Measurements from ENCODE around the gene TCHP.
"Not testable (repeated sequence)": the region's sequence is repeated elsewhere in the genome, so short reads cannot be mapped to it uniquely, and the experiment has no call there.

The TCHP gene

DNA sequence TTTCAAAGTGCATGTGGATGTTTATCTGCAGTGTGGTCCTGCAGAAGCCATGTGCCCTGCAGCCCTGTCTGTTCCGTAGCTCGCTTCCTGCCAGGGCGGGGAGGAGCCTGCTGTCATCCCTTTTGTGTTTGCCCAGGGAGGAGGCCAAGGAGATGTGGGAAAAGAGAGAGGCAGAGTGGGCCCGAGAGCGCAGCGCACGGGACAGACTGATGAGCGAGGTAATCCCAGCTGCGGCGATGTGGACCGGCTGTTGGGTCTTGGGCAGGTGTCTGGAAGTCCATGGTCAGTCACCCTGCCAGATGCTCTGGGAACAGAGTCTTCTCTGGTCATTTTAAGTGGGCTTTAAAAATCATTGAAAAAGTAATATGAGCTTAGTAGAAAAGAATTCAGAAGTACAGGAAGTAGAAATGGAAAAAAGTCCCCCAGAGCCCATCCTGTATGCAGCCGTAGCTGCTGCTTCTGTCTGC lies 12.8 kb downstream of the TCHP start:
- DNase-seq: no peak

DNA sequence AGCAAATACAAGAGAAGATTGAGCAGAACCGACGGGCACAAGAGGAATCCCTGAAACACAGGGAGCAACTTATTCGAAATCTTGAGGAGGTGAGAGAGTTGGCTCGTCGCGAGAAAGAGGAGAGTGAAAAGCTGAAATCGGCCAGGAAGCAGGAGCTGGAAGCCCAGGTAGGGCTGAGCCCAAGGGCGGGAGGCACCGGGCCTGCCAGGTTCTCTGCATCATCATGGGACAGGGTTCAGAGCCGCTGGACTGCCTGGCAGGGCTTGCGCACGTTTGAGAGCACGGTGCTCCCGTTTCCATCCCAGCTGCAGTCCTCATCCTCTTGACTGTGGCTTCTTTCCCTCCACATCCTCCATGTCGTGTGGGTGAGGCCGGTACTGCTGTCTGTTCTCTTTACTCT lies 14.4 kb downstream of the TCHP start:
- DNase-seq: no peak

DNA sequence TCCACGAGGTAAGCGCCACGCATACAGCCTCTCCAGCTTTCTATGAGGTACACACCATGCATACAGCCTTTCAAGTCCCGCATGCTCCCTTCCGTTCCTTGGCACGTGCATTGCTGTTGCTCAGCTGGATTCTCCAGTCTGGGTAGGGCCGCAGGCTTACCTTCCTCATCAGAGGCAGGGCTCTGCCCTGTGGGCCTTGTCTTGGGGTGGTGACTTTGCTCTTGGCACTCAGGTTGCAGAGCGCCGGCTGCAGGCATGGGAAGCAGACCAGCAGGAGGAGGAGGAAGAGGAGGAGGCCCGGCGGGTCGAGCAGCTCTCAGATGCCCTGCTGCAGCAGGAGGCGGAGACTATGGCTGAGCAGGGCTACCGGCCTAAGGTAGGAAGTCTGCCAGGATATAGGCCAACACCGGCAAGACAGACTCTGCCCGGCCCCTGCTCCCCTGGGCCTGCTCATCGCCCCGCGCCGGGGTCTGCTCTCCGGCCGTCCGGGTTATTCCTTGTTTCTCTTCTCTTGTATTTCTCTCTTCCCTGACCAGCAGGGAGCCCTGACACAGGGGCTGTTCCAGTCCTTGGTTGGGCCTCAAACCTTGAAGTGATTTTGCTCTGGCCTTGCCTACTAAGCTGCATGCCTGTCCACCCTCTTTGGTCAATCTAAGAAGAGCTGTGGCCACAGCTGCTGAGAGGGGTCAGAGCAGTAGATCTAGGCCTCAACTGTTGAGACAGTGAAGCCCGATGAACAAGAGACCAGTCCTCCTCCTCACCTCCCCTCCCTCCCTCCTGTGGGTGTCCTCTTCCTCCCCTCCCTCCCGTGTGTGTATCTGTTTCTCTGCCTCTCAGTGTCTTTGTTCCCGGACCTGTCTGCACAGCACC lies 15.3 kb downstream of the TCHP start:
- DNase-seq: no peak

DNA sequence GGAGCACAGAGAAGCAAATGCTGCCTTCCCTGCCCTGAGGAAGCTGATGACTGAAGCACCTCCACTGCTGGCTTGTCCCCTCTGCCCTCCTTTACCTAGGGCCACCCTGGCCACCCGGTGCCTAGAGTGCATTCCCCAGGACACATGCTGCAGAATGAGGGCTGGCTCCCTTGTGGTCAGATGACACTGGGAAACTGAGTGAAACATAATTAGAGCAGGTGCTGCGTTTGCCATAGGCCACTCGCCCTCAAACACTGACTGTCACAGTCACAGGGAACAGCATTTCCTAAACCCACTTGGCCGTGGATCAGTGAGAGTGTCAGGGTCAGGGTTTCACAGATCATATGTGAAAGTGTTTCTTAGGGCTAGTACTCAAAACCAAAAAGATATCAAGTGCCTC lies 16.0 kb downstream of the TCHP start:
- DNase-seq: no peak

DNA sequence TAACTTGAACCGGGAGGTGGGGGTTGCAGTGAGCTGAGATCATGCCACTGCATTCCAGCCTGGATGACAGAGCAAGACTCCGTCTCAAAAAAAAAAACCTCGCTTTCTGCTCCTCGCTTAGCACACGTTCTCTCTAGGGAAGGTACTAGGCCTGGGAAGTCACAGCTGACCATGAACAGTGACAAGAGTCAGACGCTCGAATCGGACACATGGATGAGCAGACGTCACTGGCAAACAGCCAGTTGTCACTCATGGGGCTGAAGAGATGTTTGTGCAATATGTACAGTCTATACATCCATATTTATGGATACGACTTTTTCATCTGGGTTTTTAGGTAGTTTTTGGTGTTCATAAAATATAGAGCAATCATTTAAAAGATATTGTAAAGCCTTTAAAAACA lies 19.4 kb downstream of the TCHP start:
- no peak for DNase-seq

DNA sequence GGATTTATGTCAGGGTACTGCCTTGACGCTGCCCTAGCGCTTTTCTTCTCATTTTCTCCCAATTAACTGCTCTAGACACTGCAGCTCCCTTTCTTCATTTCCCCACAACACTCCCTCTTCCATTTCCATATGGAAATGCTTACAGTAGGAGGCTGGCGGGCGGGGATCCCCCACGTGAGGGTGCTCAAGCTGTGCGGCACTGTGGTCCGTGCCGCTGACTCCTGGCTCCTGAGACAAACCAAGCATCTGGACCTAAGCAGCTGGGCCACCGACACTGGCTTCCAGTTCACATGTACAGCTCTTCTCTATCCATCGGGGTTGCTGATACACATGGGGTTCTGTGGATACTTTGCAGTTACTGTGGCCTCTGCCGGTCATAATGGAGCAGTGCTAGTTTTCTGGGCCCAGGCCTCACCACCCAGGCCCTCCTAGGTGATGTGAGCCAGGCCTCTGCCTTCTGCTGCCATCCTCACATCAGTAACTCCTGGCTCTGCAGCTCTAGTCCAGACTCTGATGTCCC lies 20.2 kb downstream of the TCHP start:
- no peak for DNase-seq

DNA sequence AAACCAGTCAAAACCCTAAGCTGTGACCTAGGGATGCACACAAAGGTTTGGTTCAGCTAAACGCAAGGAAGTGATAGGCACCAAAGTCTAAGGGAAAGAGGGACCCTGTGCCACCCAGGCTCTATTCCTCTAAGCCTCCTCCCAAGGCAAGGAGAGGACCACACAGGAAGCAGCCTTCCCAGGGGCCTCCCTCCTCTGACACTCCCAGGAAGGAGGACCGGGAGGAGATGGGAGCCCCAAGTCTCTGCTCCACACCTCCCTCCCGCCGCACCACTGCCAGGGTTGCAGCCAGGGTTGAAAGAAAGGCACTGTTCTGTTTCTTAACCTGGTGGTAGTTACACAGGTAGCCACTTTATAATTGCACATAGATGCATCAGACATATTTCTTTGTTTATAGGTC lies 21.9 kb downstream of the TCHP start:
- no peak for DNase-seq

DNA sequence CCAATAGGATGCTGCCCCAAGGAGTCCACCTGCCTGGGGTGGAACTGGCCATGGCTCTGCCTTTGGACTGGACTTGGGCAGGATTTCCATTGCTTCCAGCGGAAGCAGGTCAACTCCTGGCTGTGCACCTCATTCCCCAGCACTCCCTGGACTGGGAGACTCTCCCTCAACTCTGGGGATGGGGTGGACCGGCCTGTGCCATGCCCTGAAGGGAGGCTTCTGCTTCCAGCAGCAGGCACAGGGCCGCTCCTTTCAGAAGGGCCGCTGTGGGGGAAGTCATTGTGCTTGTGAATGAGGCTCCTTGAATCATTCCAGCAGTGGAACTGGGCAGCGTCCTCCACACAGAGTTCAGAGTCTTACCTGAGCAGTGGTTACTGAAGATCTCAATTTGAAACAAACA lies 23.0 kb downstream of the TCHP start:
- DNase-seq: no peak

DNA sequence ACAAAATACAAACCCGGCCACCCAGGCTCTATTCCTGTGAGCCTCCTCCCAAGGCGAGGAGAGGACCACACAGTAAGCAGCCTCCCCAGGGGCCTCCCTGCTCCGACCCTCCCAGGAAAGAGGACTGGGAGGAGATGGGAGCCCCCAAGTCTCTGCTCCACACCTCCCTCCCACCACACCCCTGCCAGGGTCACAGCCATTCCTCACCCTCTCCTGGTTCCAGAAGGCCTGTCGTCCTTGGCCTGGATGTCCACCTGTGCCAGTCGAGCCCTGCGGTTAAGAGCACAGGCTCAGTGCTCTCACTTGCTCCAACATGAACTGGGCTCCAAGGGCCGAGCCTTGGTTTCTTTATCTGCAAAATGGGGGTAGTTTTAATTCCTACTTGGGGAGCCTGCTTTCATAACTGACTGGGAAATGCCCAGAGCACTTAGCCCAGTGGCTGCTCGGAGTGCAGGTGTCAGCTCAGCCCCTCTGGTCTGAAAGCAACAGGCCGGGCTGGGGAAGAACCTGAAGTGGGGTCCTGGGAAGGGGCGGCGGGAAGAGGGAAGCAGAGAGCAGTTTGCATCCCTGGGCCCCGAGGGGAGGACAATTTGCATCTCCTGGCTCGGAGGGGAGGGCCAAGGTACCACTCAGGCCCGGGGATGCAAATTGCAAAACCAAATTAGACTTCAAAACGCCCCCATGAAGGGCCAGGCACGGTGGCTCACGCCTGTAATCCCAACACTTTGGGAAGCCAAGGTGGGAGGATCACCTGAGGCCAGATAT lies 23.6 kb downstream of the TCHP start:
- DNase-seq: no peak

DNA sequence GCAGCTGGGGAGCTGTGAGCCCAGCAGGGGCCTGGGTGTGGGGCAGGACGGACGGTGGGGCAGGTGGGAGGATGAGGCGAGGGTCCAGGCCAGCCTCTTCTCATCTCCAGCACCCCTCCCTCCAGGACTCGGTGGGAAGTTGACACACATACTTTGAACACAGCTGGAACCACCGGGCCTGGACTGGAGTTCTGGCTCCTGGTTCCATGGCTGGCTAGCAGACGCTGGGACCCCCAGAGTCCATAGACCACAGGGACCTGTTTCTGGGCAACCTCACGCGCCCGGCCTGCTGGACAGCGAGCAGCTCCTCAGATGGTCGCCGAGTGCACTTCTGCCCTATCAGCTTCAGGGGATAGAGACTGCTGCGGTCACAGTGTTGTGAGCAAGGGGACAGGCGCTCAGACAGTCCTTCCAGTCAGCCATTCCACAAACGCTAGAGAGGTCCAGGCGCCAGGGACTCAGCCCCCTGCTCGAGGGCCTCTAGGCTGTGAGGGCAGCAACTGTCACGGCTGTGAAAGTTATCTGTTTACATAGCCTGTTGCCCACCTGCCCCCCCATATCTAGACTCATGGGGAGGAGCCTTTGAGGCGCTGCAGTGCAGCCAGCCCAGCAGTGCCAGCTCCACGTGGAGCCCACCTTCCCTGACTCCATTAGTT lies 25.2 kb downstream of the TCHP start:
- no peak for DNase-seq

DNA sequence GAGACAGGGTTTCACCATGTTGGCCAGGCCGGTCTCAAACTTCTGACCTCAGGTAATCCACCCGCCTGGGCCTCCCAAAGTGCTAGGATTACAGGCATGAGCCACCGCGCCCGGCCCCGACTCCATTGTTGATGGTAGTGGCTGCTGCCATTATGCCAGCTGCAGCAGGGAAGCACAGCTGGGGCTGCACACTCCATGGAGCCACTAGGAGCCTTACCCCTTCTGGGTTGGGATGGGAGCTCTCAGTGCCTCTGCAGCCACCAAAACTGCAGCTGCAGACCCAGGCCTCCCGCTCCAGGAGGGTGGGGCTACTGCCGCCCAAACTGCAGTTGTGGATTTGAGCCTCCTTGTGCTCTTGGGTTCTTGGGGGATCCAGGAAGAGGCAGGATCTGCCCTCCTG lies 25.9 kb downstream of the TCHP start:
- DNase-seq: no peak

DNA sequence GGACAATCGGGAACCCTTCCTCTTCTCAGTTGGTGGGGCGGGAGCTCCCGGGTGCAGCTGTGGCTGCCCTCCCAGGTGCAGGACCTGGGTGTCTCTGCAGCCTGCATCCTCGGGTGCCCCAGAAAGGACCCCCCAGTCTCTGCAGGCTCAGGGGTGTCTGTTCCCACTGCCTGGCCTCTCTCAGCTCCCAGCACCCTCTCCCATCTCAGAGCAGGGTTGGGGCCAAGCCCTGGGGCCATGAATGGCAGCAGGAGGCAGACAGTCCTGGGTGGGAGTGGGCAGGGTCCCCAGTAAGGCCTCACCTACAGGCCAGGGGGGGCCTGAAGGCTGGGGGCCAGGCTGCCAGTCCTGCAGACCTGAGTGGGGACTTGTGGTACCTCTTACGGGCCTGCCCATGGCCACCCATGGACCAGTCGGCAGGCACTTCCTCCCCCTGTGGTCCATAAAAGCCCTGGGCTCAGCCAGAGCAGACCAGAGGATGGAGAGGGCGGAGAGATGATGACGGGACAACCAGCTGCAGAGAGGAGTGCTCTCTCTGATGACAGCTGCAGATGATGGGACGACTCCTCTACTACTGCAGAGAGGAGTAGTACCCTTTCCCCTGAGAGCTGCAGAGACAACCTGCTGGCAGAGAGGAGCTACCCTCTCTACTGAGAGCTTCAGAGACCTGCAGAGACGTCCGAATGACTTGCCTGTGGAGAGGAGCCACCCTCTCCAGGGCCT lies 26.6 kb downstream of the TCHP start:
- DNase-seq: no peak

DNA sequence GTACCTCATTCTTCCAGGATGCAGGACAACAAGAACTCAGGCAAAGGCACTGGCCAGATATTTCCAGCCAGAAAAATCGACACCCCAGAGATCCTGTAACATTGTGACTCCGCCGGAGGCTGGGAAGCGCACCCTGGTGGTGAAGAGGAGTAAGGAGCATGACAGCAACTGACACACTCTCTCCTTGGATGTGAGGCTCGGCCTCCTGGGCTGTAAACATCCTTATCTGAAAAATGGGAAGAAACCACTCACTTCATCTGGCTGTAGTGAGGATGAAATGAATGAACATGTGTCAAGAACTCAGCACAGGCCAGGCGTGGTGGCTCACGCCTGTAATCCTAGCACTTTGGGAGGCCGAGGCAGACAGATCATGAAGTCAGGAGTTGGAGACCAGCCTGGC lies 27.5 kb downstream of the TCHP start:
- peak; percentile 33 to 49 for DNase-seq

DNA sequence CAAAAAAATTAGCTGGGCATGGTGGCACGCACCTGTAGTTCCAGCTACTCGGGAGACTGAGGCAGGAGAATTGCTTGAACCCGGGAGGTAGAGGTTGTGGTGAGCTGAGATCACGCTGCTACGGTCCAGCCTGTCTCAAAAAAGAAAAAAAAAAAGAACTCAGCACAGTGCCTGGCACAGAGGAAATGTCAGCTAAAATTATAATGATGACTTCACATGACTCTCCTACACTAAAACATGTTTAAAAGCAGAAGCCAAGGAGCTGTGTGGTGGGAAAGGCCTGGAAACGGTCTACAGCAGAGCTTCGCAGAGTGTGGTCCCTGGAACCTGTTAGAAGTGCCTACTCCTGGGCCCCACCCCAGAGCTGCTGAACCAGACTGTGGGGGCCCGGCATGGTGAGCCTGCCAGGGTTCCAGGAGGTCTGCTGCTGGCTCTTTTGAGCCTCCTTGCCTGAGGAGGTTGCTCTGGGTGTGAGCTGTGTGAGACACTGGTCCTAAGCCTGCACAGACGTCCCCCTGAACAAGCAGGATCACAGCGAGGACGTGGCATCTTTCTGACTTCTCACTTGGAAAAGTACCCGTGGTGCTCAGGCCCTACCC lies 28.1 kb downstream of the TCHP start:
- no peak for DNase-seq

DNA sequence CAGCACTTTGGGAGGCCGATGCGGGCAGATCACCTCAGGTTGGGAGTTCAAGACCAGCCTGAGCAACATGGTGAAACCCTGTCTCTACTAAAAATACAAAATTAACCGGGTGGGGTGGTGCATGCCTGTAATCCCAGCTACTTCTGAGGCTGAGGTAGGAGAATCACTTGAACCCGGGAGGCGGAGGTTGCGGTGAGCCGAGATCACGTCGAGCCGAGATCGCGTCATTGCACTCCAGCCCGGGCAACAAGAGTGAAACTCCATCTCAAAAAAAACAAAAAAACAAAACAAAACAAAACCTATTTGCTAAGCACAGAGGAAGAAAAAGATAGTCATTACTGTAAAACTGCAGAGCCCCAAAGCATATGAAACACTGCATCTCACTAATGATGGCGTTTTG lies 29.3 kb downstream of the TCHP start:
- DNase-seq: not testable (repeated sequence)

DNA sequence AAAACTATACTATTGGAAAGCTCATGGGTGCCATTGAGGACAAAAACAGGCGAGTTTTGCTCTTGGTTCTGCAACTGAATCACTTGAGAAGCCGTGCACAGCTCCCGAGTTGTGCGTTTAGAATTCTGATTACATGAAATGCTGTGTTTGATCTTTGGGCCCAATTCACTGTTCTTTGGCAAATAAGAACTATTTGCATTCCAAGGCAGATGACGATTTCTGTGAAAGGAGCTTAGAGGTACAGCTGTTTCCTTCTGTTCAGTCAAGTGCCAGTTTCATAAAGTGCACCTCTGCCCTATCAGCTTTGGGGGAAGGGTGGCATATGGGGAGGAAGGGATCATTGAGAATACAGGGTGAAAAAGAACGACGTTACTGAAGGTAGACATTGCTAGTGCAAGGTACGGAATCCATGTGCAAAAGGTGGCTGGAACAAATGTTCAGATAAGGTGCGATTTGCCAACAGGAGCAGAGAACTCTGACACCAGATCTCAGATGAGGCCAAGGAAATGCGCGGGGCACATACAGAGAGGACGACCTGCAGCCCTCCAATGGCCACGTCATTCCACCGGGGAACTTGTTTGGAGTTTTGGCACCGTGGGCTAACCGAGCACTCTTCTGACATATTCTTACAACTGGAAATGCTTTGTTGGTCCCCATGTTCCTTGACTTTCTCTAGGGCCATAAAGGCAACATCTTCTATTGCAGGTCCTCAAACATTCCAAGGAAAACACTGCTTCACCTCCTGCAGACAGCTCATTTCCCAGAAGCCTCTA lies 30.1 kb downstream of the TCHP start:
- DNase-seq: no peak

DNA sequence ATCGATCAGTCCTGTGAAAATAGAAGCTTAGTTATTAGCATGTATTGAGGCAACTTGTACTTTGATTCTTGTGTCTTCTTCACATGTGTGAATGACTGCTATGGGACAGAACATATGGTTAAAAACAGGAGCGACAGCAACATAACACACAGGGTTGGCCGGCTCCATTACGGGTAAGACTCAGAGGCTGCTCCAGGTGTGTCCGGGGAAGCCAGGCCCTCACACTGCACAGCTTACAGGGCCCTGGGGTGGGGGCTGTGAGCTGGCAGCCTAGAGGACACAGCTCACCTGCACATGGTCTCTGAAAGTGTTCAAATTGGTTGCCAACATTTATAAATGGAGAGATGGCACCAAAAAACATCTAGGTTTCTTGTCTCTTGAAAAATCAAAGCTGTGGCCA lies 31.1 kb downstream of the TCHP start:
- DNase-seq: no peak

DNA sequence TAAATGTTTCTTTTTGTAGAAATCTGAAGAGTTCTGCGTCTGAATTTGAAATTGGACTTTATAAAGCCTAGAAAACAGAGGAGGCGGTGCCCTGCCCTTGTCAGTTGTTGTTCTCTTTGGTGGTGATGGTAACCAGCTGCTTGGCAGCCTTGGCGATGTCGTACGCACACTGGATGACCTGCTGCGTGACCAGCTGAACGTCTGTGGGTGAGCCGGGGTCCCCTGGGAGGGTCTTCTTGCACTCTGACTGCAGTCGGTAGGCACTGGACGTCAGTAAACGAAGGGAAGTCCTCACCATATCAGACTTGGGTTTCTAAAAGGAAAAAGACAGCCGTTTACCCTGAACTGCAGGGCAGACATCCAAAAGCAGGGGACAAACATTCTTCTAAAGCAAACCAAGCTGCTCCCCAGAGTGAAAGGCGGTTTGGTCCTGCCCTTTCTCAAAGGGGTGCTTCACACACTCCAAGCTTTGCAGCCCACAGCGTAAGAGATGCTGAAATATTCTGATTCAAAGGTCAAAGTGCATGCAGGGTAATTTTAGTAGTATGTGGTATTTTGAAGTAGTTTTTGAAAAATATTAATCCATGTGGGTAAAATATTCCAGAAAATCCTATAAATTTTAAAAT lies 32.9 kb downstream of the TCHP start:
- no peak for DNase-seq

DNA sequence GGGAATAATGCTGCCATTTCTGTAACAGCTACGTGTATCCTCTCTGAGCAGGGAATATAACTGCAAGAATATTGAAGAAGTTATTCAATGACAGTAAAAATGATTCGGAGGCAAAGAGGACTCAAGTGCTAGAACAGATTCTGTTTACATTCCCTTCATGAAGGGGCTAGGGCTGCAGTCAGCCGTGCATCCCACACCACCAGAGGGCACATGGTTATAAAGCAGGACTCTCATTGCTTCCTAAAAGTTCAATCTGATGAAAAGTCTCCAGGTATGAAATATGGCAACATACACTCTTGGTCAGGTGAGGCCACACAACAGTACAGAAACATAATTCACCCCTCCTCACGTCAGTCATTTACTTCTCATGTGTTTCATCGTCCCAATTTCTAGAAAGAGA lies 34.0 kb downstream of the TCHP start:
- peak in 1 of 2 experiments; percentile 29 for DNase-seq

DNA sequence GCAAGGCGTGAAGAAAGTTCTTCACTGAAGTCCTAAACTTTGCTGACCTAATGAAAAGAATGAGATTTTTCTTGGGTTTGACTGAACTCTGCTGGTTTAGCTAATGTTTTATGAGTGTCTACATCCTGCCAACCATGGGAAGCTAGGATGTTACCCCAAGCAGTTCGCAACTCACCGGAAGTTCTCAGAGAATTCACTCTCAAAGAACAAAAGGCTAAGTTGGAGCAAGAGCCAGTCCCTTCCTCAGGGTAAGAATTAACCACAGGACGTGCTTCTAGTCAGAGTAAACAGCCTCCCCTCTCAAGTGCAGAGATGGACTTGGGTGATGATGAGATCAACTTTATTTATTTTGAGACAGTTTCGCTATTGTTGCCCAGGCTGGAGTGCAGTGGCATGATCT lies 37.3 kb downstream of the TCHP start:
- DNase-seq: no peak

DNA sequence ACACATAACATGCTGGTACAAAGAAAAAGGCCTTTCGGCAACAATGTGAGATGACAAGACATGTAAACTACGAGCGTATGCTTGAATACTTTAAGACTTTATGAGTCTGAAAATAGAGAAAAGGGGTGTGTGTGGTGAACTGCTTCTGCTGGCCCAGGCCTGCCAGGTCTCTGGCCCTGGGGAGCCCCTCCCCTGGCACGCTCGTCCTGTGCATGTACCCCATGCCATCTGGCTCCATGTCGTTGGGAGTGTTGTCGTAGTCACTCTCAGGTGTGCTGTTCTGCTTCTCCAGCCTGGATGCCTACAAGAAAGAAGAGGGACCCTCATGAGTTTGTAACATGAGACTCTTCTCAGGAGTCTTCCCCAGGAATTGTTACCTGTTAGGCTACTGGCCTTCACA lies 38.9 kb downstream of the TCHP start:
- no peak for DNase-seq
